ENCODE measurements around the gene SMIM9. TPM values are rescaled to one million over a fixed set of nuclear protein-coding genes. Genes with fewer than 3 reads are reported as not detected.
"Not testable (repeated sequence)": the region's sequence is repeated elsewhere in the genome, so short reads cannot be mapped to it uniquely, and the experiment has no call there.

The SMIM9 gene
- total RNA-seq, 4 donors from 2014 or later = not detected

DNA sequence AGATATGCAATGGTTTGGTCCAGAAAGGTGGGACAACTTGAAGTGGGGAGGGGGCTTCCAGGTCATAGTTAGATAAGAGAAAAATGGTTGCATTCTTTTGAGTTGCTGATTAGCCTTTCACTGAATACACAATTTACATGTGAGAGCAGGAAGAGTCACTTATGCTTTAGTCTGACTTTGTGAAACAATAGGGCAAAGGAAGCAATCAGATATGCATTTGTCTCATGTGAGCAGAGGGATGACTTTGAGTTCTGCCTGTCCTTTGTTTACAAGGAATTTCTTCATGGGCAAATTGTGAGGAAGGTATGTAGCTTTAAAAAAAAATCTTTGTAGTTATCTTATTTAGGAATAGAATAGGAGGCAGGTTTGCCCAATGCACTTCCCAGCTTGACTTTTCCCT, 12.9 kb downstream of the SMIM9 start:
- no peaks in the 10 kb centered on the region for H3K36me3 ChIP-seq
- no peak overlapping the region for H3K27ac ChIP-seq
- no peak overlapping the region for H3K4me3 ChIP-seq
- no peaks in the 10 kb centered on the region for H3K27me3 ChIP-seq
- TF ChIP-seq EP300 (IDR thresholded peaks at IDR 0.05) = no peak
- no peak for ATAC-seq
- H3K4me1 ChIP-seq = no peaks in the 10 kb centered on the region
- no peaks in the 10 kb centered on the region for H3K9me3 ChIP-seq

DNA sequence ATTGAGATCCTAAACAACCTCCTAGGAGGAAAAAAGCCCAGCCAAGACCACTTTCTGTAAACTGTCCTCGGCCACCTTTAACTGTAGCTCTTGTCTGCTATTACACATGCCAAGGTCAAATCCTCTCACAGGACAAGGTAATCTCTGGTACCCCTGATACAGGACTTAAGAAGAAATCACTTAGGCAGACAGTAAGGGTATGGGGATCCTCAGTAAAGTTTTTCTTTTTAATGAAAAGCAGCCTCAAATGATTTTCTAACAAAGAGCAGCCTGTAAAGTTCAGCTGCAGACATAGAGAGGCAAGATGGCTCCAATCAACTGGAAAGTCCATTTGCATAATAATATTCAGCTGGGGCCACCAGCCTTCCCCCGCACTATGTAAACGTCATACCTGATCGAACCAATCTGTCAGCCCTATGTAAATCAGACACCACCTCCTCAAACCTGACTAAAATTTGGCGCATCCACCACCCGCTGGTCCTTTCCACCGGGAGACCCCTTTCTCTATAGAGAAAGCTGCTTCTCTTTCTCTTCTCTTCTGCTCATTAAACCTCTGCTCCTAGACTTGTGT, 14.6 kb downstream of the SMIM9 start:
- ATAC-seq = no peak
- Histone ChIP-seq H3K27ac (no peak overlapping the region), H3K36me3 (no peaks in the 10 kb centered on the region), H3K4me3 (no peak overlapping the region), H3K4me1 (no peaks in the 10 kb centered on the region), H3K27me3 (no peaks in the 10 kb centered on the region), H3K9me3 (no peaks in the 10 kb centered on the region)
- TF ChIP-seq POLR2A (IDR thresholded peaks at IDR 0.05) = no peak
- TF ChIP-seq EP300 (IDR thresholded peaks at IDR 0.05) = no peak
- no peak for TF ChIP-seq POLR2AphosphoS5 (IDR thresholded peaks at IDR 0.05)
- TF ChIP-seq, protein P1, sequence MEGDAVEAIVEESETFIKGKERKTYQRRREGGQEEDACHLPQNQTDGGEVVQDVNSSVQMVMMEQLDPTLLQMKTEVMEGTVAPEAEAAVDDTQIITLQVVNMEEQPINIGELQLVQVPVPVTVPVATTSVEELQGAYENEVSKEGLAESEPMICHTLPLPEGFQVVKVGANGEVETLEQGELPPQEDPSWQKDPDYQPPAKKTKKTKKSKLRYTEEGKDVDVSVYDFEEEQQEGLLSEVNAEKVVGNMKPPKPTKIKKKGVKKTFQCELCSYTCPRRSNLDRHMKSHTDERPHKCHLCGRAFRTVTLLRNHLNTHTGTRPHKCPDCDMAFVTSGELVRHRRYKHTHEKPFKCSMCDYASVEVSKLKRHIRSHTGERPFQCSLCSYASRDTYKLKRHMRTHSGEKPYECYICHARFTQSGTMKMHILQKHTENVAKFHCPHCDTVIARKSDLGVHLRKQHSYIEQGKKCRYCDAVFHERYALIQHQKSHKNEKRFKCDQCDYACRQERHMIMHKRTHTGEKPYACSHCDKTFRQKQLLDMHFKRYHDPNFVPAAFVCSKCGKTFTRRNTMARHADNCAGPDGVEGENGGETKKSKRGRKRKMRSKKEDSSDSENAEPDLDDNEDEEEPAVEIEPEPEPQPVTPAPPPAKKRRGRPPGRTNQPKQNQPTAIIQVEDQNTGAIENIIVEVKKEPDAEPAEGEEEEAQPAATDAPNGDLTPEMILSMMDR (IDR thresholded peaks at IDR 0.05) = no peak
- 81 to 85% methylated on average over 5 to 6 of the region's 7 CpGs for WGBS, 2 donors (ENCODE audit: low coverage in 1 of 2)

DNA sequence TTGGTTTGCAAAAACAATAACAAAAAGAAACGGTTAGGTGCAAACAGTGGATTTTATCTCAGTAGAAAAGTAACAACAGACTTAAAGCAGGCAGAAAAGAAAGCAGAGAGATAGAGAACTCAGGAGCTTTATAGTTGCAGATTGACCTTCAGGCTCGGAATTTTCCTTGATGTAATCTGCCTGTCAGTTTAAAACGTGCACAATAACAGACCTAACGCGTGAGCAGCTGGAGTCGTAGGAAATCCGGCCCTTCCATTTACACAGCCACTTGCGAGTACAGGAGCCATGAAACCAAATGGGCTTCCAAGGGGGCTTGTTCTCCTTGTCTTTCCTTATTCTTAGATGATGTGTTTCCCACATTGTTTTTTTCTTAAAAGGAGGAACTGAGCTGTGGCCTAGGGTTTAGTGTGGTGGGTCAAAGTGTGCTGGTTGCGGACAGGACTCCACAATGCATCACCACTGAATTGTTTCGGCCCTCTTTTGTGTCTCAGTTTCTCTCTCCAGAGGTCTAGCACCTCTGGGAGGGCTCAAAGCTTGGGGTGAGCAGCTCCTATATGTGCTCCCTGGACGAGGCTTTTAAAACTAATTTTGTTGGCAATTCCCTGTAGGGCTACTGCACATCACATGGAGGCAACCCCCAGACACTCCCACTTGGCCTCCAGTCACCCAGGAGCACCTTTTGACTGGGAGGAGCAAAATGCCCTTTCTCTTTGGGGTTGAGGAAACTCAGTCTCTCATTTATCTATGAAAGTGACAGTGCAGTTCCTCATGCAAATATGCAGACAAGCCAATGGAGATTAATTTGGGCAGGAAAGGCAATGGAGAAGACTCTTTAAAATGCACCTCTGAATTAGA, 15.3 kb downstream of the SMIM9 start:
- H3K9me3 ChIP-seq = no peaks in the 10 kb centered on the region
- TF ChIP-seq, protein P1 (IDR thresholded peaks at IDR 0.05) = no peak
- TF ChIP-seq POLR2AphosphoS5 (IDR thresholded peaks at IDR 0.05) (no peak), POLR2A (IDR thresholded peaks at IDR 0.05) (no peak), EP300 (IDR thresholded peaks at IDR 0.05) (no peak)
- no peak overlapping the region for H3K4me3 ChIP-seq
- 23 to 70% methylated on average over 8 to 9 of the region's 11 CpGs for WGBS, 2 donors (ENCODE audit: low coverage in 1 of 2)
- no peak overlapping the region for H3K27ac ChIP-seq
- ATAC-seq = no peak
- H3K27me3 ChIP-seq = no peaks in the 10 kb centered on the region
- no peaks in the 10 kb centered on the region for H3K36me3 ChIP-seq
- H3K4me1 ChIP-seq = no peaks in the 10 kb centered on the region

DNA sequence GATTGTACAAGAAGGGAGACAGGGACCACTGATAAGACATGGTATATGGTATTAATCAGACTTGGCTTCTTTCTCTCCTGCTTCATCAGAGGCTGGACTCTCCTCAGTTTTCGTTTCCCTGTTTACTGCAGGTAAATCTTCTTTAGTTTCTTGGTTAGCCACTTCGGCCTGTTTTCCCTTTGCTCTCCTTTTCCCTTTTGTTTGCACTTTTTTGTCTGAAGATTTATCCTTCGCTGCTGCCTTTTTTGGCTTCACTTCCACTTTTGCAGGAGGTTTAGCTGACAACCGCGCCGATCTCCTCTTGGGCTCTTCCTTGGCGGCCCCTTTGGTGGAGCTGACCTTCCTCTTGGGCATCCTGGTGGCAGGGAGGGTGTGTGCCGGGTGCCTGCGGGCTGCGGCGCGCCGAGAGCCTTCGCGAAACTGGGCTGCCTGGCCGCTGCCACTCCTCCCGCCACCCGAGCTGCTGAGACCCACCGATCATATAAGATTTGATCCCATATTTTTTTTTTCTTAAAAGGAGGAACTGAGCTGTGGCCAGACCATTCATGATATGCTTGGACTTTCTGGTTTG, 17.3 kb downstream of the SMIM9 start:
- WGBS, 2 donors (ENCODE audit: low coverage in 1 of 2) = 93 to 96% methylated on average over 7 to 9 of the region's 19 CpGs
- H3K36me3 ChIP-seq, H3K27me3 ChIP-seq, ATAC-seq, H3K9me3 ChIP-seq, H3K4me1 ChIP-seq, H3K4me3 ChIP-seq, H3K27ac ChIP-seq: not testable (repeated sequence)

DNA sequence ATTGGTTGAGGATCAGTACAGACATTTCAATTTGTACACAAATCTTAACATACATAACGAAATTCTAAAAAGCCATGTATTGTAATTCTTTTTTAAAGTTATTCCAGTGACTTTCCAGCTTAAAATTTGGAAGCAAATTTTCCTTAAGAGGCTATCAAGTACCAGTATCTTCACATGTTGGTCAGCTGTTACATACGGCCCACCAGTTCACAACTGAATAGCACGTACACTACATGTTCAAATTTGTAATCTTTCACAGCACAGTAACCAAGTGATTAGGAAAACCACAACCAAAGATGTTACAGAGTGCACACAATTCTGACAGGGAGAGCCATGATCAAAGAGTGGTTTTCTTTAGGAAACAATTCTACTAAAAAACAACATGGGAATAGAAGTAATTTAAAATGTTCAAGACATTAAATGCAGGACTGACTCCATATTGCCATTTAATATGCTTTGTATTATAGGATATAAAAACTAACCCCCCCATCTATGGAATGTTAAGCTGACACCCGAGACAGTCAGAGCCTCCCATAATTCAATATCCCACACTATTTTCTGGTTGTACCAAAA, 18.1 kb downstream of the SMIM9 start:
- H3K36me3 ChIP-seq, H3K27me3 ChIP-seq, ATAC-seq, H3K4me1 ChIP-seq, H3K9me3 ChIP-seq, H3K4me3 ChIP-seq, H3K27ac ChIP-seq: not testable (repeated sequence)
- WGBS, 2 donors (ENCODE audit: low coverage in 1 of 2) = 64 to 76% methylated on average over 4 of the region's 4 CpGs

DNA sequence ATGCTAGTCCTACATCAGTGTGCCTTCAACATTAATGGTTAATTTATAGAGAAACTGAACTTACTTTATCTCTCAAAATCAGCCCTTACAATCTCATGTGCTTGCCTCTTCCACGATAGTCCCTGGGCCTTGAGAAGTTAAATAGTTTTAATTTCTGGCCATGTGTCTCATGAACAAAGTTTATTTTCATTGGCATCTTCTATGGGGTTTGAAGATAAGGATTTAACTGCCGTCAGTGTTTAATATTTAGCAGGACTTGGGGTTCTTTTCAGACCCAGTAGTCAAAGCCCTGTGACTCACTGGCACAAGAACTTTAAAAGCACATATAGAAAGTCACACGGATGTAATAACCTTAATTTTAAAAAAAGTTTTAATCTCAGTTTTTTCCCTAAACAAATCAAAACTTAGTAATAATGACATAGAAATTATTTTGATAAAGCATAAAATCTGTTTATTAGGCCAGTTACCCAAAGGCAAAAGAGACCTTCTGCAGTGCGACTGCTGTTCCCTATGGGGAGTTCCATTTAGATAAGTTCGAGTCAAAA, 19.1 kb downstream of the SMIM9 start:
- ATAC-seq = no peak
- Histone ChIP-seq H3K27me3 (no peaks in the 10 kb centered on the region), H3K27ac (no peak overlapping the region), H3K4me1 (no peaks in the 10 kb centered on the region), H3K4me3 (no peak overlapping the region), H3K36me3 (no peaks in the 10 kb centered on the region), H3K9me3 (no peaks in the 10 kb centered on the region)
- WGBS, 2 donors (ENCODE audit: low coverage in 1 of 2) = 51 to 70% methylated on average over 4 to 5 of the region's 5 CpGs
- TF ChIP-seq, protein P1 (IDR thresholded peaks at IDR 0.05) = no peak
- TF ChIP-seq POLR2AphosphoS5 (IDR thresholded peaks at IDR 0.05) = no peak
- TF ChIP-seq POLR2A (IDR thresholded peaks at IDR 0.05) = no peak
- TF ChIP-seq EP300 (IDR thresholded peaks at IDR 0.05) = no peak
